Measurements from ENCODE around the gene ERMN.

DNA sequence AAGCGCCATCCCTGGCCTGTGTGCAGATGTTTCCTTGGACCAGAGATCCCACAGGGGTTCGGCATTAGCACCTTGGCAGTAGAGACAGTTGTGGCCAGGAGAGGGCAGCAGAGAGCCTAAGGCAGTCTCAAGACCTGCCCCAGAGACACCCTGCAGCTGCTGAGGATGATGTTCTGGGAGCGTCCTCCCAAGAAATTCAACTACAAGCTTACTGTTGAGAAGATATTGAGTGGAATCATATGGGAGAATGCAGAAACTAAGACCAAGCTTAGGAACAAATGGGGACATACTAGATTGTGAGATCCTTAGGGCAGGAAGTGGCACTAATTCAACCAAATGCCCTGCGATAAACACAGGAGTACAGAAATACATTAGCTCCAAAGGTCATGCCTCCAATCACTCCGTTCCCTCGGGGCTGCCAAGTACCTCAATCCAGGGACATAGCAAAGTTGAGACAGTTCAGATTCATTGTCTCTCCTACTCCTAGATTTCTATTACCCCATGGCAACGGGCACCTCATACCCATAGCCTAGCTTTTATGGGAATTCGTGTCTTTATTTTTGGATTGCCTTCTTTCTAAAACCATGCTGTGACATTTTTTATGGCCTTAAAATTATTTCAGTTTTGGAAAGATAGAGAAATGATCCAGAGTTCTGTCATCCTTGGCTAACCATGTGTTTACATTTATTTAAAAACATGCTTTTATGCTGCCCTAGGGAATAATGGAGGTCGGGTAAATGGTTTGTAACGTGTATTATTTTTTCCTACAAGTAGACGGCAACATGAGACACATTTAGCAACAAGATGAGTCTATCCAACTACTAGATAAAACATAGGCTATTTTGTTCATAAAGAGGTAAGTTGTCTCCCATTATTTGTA, 2.2 kb upstream of the ERMN start:
- TF ChIP-seq, protein P1, sequence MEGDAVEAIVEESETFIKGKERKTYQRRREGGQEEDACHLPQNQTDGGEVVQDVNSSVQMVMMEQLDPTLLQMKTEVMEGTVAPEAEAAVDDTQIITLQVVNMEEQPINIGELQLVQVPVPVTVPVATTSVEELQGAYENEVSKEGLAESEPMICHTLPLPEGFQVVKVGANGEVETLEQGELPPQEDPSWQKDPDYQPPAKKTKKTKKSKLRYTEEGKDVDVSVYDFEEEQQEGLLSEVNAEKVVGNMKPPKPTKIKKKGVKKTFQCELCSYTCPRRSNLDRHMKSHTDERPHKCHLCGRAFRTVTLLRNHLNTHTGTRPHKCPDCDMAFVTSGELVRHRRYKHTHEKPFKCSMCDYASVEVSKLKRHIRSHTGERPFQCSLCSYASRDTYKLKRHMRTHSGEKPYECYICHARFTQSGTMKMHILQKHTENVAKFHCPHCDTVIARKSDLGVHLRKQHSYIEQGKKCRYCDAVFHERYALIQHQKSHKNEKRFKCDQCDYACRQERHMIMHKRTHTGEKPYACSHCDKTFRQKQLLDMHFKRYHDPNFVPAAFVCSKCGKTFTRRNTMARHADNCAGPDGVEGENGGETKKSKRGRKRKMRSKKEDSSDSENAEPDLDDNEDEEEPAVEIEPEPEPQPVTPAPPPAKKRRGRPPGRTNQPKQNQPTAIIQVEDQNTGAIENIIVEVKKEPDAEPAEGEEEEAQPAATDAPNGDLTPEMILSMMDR (IDR thresholded peaks at IDR 0.05) = peak in 5 of 7 experiments; percentile 69 to 88 (median 82)
- no peak for TF ChIP-seq POLR2A (IDR thresholded peaks at IDR 0.05)
